HG03159 (cell line): ENCODE data around the gene RNF17.

Experiments used
- ATAC-seq: cut with Tn5 transposase; IDR thresholded peaks from one replicate; pipeline ENCODE4 v1.9.1; 2021; ENCODE audit warnings: mild to moderate bottlenecking, moderate library complexity; ENCODE audit not compliant: unreplicated experiment

Gene RNF17

DNA sequence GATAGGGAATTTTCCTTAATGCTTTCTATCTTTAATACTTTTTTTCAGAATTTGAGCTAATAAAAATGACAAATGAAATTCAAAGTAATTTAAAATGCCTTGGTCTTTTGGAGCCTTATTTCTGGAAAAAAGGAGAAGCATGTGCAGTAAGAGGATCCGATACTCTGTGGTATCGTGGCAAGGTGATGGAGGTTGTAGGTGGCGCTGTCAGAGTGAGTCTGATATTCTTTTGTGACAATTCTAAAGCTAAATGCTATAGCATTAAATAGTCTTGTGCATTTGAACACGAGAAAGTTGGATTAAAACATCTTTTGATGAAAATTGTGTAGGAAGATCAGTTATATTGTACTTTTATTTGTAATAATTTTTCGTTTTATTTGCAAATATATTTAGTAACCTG lies 95.0 kb downstream of the RNF17 start:
- no peak for ATAC-seq

DNA sequence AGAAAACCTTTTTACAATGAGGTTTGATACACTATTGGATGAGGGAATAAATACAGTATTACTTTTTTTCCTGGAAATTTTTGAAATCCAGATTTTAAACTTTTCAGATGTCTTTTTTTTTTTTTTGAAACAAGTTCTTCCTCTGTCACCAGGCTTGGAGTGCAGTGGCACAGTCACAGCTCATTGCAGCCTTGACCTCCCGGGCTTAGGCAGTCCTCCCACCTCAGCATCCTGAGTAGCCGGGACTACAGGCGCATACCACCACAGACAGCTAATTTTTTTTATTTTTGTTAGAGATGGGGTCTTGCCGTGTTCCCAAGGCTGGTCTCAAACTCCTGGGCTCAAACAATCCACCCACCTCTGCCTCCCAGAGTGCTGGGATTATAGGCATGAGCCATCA lies 96.8 kb downstream of the RNF17 start:
- no peak for ATAC-seq

DNA sequence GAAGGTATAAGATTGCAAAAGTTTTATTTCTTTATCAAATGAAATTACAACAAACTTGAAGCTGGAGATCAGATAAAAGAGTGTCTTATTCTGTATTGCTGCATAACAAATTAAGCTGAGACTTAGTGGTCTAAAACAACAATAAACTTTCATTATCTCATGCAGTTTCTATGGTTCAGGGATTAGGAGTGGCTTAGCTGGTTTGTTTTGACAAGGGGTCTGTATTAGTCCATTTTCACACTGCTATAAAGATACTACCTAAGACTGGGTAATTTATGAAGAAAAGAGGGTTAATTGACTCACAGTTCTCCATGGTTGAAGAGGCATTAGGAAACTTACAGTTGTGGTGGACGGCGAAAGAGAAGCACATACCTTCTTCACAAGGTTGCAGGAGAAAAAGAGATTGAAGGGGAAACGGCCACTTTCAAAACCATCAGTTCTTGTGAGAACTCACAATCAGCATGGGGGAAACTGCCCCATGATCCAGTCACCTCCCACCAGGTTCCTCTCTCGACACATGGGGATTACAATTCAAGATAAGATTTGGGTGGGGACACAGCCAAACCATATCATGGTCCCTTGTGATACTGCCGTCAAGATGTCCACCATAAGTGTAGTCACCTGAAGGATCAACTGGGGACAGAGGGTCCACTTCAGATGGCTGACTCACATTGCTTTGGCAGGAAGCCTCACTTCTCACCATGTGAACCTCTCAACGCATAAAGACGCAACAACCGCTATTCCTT lies 97.8 kb downstream of the RNF17 start:
- no peak for ATAC-seq

DNA sequence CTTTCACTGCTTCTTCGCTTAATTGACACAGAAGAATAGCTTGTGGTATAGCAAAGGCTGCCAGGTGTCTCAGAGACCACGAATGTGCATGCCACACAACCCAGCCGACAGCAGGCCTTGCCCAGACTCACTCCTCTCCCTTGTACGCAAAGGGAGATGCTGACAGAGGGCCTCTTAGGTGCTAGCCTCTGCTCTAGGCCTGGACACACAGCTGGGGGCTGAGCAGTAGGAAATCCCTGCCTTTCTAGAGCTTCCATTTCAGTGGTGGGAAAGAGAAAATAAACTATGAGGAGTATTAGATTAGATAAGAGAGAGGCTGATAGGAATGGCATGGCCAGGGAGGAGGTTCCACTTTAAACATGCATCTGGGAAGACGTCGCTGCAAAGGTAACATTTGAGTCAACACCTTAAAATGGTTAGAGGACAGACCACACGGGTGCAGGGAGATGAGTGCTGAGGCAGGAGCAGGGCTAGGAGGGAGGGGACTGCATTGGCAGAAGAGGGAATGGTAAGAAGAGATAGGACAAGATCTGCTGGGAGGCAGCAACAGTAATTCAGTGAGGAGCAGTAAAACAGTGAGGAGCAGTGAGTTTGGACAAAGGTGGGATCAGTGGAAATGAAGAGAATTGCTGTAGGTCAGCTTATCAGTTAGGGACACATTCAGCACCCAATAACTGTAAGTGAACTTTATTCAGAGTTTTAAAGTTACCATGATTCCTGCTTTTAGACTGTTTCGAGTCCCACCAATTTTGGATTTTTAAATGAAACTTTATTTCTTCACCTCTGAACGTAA lies 100.0 kb downstream of the RNF17 start:
- no peak for ATAC-seq

DNA sequence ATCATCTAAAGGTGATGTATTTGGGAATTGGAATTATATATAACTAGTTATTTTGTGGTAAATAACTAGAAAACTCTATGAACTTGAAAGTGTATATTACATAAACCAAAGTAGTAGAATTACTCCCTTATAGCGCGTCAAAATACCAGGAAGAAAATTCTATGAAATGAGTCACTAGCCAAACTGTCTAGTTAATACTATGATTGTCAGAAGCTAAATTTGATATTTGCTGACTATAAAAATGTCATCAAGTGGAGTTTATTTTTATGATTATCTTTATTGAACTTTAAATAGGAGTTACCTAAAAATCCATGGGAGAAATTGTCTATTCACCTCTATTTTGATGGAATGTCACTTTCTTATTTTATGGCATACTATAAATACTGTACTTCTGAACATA lies 100.6 kb downstream of the RNF17 start:
- ATAC-seq: no peak

DNA sequence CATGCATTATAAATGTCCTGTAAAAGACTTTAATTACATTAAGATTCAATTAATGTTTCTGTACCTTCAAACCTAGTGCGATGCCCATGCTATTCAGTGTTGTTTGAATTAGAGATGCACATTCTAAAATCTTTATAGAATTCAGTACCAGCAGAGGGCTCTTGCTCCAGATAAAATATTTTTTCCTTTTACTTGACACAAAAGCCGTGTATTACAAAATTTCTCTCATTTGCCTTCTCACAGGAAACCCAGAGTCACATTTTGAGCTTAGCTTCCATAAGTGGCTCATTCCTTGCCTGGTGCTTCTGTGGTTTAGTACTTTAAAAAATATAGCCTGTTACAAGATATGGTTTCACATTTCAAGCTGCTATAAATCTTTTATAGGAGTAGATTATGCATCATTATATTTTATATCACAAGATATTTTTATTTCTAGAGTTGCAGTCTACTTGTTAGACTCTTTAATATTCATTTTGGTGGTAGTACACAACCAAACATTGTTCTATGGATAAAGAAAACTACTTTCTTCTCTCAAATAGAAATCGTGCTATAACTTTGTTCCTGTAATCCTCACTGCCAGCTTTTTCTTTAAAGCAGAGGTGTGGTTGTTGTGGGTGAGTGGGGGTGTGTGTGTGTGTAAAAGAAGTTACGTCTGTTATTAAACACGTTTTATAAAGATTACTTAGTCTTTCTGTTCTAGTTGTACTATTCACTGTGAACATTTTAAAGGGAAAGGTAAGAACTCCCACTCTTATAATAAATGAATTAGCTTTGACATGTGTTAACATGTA lies 101.4 kb downstream of the RNF17 start:
- ATAC-seq: no peak

DNA sequence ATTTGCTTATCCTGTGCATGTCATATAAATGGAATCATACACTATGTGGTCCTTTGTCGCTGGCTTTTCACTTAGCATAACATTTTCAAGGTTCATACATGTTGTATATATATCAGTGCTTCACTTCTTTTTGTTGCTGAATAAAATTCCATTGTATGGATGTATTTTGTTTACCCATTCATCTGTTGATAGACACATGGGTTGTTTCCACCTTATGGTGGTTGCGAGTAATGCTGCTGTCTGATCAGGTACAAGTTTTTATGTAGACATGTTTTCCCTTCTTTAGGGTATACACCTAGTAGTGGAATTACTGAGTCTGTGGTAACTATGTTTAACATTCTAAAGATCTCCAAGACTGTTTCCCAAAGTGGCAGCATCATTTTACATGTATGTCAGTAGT lies 102.5 kb downstream of the RNF17 start:
- no peak for ATAC-seq

DNA sequence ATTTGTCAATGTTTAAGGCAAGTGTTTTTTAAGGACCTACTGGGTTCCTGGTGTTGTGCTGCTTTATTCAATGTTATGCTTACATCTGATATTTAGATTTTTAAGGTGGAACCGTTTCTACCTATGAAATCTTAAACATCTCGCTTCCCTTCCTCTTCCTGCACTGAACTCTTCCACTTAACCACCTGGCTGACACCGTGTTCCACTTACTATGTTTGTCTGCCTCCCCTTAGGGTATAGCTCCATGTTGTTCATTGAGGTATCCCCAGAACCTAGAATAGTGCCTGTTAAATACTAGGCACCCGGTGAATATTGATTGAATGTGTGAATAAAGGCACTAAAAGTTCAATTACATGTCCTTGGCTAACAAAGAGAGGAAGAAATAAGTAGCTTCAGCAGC lies 104.9 kb downstream of the RNF17 start:
- ATAC-seq: no peak

DNA sequence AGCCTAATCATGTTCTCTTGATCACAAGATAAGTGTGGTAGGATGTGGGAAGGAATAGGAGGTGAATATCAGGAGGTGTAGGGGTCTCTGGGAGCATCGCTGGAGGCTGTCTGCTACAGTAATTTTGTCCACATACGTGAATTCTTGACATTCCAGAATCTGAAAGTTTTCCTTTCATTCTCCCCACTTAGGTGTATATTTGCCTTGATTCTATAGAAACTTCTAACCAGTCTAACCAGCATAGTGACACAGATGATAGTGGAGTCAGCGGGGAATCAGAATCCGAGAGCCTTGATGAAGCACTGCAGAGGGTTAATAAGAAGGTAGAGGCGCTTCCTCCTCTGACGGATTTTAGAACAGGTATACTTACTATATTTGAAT lies 106.4 kb downstream of the RNF17 start:
- no peak for ATAC-seq

DNA sequence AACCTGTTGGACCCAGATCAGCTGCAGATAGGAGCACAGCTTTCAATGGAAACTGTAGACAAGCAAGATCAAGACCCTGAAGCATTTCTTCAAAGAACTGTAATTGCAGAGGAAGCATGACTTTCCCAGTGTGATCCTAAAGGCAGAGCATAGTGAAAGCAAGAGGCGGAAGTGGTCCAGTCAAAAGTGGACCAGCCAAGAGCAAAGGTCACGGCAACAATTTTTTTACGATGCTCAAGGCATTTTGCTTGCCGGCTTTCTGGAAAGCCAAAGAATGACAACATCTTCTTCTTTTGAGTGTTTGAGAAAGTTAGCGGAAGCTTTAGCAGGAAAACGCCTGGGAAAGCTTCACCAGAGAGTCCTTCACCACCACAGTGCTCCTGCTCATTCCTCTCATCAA lies 111.6 kb downstream of the RNF17 start:
- no peak for ATAC-seq

DNA sequence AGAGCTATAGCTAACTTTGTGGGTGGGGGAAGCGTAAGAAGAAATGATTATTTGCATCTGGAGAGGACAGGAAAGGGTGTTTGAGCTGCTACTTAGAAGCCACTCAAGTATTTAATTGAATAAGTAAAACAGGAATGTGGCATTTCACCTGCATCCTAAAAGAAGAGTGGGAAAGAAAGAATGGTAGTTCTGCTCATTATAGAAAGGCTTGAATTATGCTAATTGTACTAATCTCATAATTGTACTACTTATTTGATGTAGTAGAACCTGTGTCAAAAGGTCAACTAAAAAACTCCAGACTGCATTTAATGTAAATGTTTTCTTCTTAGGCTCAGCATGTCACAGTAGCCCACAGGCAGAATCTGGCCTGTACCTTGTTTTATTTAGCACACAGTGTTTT lies 113.6 kb downstream of the RNF17 start:
- no peak for ATAC-seq

DNA sequence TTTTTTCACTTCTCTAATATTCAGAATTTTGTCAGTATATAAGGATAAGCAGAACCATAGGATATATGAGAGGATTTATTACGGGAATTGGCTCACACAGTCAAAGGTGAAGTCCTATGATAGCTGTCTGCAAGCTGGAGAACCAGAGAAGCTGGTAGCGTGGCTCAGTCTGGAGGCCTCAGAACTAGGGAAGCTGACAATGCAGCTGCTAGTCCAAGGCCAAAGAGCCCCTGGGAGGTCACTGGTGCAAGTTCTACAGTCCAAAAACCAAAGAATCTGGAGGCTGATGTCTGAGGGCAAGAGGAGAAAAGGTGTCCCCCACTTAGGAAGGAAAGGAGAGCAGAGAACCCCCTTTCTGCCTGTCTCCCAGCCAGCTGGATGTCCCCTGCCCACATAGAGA lies 114.4 kb downstream of the RNF17 start:
- ATAC-seq: no peak

DNA sequence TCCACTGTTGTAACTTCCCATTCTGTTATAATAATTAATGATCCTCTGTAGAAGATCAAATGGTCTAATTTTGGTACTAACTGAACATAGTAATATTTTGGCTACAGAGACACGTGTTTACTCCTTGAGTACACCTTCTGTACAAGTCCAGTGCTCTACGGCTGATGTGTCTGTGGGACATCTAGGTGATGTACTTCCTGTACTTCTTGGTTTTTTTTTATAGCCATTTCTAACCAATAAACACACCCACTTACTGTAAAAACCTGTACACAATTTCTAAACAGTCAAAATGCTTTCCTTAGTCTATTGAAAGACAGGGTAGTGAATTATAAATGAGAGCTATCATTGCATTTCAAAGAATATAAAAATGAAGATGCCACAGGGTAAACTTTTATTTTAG lies 118.7 kb downstream of the RNF17 start:
- ATAC-seq: no peak

DNA sequence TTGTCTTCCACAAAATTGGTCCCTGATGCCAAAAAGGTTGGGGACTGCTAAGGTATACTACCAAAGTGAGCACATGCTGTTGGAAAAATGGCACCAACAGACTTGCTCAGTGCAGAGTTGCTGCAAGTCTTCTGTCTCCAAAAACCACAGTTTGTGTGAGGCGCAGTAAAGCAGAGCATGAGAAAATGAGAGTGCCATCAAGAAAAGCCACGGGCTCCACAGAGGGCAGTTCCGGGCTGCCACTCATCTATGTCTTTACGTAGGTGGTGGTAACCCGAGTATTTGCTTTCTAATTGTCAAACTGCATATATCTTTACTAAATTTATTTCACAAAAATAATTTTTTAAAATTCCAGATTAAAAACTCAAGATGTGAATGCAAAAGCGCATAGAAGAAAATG lies 123.8 kb downstream of the RNF17 start:
- peak; percentile 46 for ATAC-seq

DNA sequence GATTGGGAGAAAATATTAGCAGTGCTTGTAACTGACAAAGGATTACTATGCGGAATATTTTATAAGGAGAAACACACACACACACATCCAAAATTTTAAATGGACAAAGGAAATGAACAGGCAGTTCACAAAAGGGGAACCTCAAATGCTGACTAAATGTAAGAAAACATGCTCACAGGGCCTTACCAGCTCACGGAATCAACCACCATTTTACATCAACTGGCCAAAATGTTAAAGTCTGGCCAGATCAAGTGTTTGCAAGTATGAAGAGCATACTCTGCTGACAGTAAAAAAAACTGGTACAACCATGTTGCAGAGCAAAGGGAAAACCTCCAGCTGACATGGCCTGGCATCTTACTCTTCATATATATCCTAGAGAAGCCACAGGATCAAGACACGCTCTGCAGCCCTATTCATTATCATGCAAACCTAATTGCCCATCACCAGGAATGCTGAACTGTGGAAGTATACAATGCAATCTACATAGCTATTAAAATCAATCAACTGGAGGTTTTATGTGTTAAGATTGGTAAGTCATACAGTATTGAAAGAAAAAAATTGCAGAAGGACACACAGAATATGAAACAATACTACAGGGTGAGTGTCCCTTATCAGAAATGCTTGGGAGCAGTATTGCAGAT lies 124.4 kb downstream of the RNF17 start:
- ATAC-seq: no peak

DNA sequence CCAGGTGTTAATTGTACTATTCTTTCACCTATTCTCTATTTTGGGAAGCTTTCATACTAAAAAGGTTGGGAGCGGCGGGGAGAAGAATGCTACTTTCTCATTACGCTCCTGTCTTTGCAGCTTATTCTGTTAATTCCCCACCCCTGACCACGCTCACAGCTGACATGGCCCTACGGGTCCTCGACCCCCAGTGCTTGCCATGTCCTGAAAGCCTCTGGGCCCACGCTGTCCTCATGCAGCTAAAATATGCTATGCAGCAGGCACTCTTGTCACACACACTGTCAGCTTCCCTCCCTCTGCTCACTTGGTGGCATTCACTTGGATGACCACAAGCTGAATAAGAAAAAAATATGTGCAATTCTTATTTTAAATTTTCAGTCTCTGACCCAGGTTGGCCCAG lies 126.3 kb downstream of the RNF17 start:
- no peak for ATAC-seq

DNA sequence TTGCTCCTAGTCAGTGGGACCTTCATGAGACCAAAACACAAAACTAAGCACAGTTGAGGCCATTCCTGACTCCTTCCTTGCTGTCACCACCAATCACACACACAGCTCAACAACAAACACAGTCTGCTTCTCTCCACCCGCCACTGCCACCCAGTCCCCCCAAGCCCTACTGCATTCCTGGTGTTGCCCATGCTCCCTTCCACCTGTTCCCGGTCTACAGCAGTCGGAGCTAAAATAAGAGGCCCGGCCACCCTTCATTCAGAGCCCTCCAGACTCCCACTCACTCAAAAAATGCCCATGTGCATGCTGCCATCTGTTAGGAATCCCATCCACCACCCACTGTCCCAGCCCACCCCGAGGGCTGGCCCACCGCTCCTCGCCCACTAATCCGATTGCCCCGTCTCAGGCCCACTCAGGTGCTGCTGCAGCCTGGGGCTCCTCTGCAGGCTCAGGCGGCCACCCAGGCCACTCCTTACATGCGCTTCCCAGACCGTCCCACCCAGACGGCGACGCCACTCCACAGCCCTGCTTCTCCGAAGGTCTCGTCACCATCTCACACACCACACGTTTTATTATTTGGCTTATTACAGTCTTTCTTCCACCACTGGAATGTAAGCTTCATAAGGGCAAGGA lies 127.6 kb downstream of the RNF17 start:
- ATAC-seq: no peak

DNA sequence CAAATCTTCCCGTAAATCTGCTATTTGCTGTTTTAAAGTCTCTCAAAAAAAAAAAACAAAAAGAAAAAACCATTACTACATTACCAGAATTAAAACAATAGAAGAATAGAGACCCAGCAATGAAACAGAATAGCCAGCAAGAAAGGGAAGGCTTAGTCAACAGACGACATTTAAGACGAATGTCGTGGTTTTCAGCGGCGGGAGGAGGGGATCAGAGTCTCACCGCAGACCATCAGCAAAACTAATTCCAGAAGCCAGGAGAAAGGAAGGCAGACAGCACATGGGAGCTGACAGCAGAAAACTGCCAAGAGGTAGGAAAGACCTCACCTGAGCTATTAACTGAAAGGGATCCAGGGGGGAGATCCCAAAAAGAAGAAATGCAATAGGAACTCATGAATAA lies 128.9 kb downstream of the RNF17 start:
- ATAC-seq: no peak

DNA sequence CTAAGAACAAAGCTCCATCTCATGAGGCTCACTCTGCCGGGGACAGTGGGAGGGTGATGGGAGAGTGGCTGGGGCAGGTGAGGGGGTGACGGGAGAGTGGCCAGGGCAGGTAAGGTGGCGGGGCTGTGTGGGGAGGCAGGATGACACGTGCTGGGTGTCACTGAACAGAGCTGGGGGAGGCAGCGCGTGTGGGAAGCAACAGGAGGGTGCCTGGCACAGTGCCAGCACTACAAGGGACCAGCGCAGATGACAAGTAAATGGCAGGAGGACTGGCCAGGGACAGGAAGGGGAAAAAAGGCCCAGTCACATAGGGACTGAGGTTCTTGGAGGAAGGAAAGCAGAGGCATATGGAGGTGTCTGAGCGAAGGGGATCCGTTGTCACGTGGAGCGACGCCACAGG lies 129.9 kb downstream of the RNF17 start:
- no peak for ATAC-seq

DNA sequence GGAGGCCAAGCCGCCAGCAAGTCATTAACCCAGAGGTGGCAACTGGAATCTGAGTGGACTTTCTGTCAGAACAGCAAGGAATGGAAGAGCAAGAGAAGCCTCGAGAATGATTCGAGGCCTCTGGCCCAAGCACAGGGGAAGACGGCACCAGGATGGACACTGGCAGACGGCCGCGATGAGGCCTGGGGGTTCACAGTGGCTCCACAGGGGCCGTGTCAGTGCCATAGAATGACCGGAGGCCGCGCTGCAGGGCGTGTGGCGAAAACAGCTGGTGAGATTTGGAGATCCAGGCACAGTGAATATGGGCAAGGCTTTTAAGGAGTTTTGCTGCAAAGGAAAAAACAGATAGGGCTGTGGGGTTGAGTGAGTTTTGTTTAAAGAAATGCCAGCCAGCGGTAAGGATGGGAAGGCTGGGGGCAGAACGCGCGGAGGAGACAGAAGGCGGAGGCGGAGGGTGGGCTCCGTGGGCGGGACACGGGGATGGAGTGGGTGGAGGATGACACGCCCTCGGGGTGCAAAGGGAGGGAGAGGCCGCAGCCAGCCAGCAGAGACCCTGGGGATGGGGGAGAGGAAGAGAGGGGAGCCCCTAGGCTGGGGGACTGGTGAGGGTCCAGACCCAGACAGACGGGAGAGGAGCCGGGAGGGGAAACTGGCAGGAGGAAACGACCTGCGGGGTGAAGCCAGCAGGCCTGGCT lies 130.5 kb downstream of the RNF17 start:
- ATAC-seq: no peak
